SHP77 treated with DMSO at 0.1 percent for 48 hours (cell line): ENCODE measurements around the gene NEDD4L.

ENCODE experiments used
- DNase-seq: peaks from one replicate; lab custom pipeline; 2025; lab: John Stamatoyannopoulos, UW

The NEDD4L gene

GRCh38 chr18:58350526-58350925, 306.5 kb downstream of the NEDD4L start:
- no peak for DNase-seq

- DNase-seq = no peak
These were observed 307.8 kb downstream of the NEDD4L start for GRCh38 chr18:58351776-58352175.

- no peak for DNase-seq
These were observed 309.6 kb downstream of the NEDD4L start for GRCh38 chr18:58353581-58353980.

- no peak for DNase-seq
These were observed 310.0 kb downstream of the NEDD4L start for GRCh38 chr18:58354051-58354450.

- no peak for DNase-seq
These were observed 310.8 kb downstream of the NEDD4L start for GRCh38 chr18:58354791-58355190.

- DNase-seq = no peak
These were observed 311.2 kb downstream of the NEDD4L start for GRCh38 chr18:58355243-58355642.

- DNase-seq = no peak
These were observed 315.2 kb downstream of the NEDD4L start for GRCh38 chr18:58359218-58359617.

- DNase-seq = no peak
These were observed 315.6 kb downstream of the NEDD4L start for GRCh38 chr18:58359620-58360019.

- DNase-seq = no peak
These were observed 316.3 kb downstream of the NEDD4L start for GRCh38 chr18:58360324-58360723.

GRCh38 chr18:58361212-58361611, 317.2 kb downstream of the NEDD4L start:
- no peak for DNase-seq

GRCh38 chr18:58362027-58362575, 318.1 kb downstream of the NEDD4L start:
- DNase-seq = no peak

- no peak for DNase-seq
These were observed 318.8 kb downstream of the NEDD4L start for GRCh38 chr18:58362829-58363271.

- no peak for DNase-seq
These were observed 319.9 kb downstream of the NEDD4L start for GRCh38 chr18:58363767-58364540.

GRCh38 chr18:58364876-58365528, 321.0 kb downstream of the NEDD4L start:
- no peak for DNase-seq

GRCh38 chr18:58367425-58368140, 323.6 kb downstream of the NEDD4L start:
- DNase-seq = no peak

GRCh38 chr18:58369616-58370015, 325.6 kb downstream of the NEDD4L start:
- no peak for DNase-seq

GRCh38 chr18:58370038-58370580, 326.1 kb downstream of the NEDD4L start:
- no peak for DNase-seq

GRCh38 chr18:58370612-58371011, 326.6 kb downstream of the NEDD4L start:
- no peak for DNase-seq

GRCh38 chr18:58373481-58373880, 329.5 kb downstream of the NEDD4L start:
- DNase-seq = no peak

- no peak for DNase-seq
These were observed 331.0 kb downstream of the NEDD4L start for GRCh38 chr18:58375051-58375450.

GRCh38 chr18:58378411-58379379, 334.7 kb downstream of the NEDD4L start:
- no peak for DNase-seq
